Measurements from ENCODE around the gene JAK3. TPM values are rescaled to one million over a fixed set of nuclear protein-coding genes. Genes with fewer than 3 reads are reported as not detected.

JAK3 gene
- total and polyA plus RNA-seq, 2 of the 13 experiments (the other 11 are each of a cell fraction or from before 2014, with no cell fraction given) = 3.4 to 18.6 TPM

- TF ChIP-seq FOXJ3 (CRISPR knock-in tag; IDR thresholded peaks at IDR 0.05; ENCODE audit: borderline replicate concordance) (no peak; the same call in 1 of the 2 replicates), MIXL1 (CRISPR knock-in tag; IDR thresholded peaks at IDR 0.05) (no peak; the same call in 1 of the 2 replicates), ZNF407 (CRISPR knock-in tag; IDR thresholded peaks at IDR 0.05; ENCODE audit: not compliant biosample characterization) (no peak), CBX5 (CRISPR knock-in tag; IDR thresholded peaks at IDR 0.05; ENCODE audit: borderline replicate concordance) (no peak), AHR (CRISPR knock-in tag; IDR thresholded peaks at IDR 0.05) (peak; percentile 61; the same call in 1 of the 2 replicates), SKIL (CRISPR knock-in tag; IDR thresholded peaks at IDR 0.05; ENCODE audit: borderline replicate concordance) (no peak), CEBPB (IDR thresholded peaks at IDR 0.05; ENCODE audit: borderline replicate concordance, low read depth, low read length) (no peak), ZNF703 (CRISPR knock-in tag; IDR thresholded peaks at IDR 0.05; ENCODE audit: borderline replicate concordance) (0 out of 2 replicates have a peak, but pooled peaks have one; percentile 54), FOXO1 (CRISPR knock-in tag; IDR thresholded peaks at IDR 0.05) (peak; percentile 45; the same call in 1 of the 2 replicates), RAD21 (CRISPR knock-in tag; IDR thresholded peaks at IDR 0.05) (peak; percentile 31; the same call in 1 of the 2 replicates), SIN3B (IDR thresholded peaks at IDR 0.05; ENCODE audit: low read length) (no peak), KLF13 (CRISPR knock-in tag; IDR thresholded peaks at IDR 0.05) (no peak), ZNF124 (CRISPR knock-in tag; IDR thresholded peaks at IDR 0.05) (peak; percentile 38; the same call in 1 of the 2 replicates), HIC2 (CRISPR knock-in tag; IDR thresholded peaks at IDR 0.05; ENCODE audit: low read depth) (no peak), ZNF292 (CRISPR knock-in tag; IDR thresholded peaks at IDR 0.05; ENCODE audit: borderline replicate concordance, low read depth) (no peak; the same call in 1 of the 2 replicates), KLF12 (CRISPR knock-in tag; IDR thresholded peaks at IDR 0.05; ENCODE audit: borderline replicate concordance) (no peak; the same call in 1 of the 2 replicates), ZKSCAN1 (IDR thresholded peaks at IDR 0.05; ENCODE audit: low read length) (no peak; the same call in 1 of the 2 replicates)
These were observed 11.9 kb upstream of the JAK3 start, which contains the start of gene RPL18A (continued) for GRCh38 chr19:17859533-17860330.
